H4 (cell line): ENCODE measurements around the gene GNA12. TPM values are rescaled to one million over a fixed set of nuclear protein-coding genes. Genes with fewer than 3 reads are reported as not detected.
"Not testable (repeated sequence)": the region's sequence is repeated elsewhere in the genome, so short reads cannot be mapped to it uniquely, and the experiment has no call there.

ENCODE experiments used
- DNase-seq: peaks from one replicate; pipeline ENCODE4 v3.0.0-alpha.2; 2015; ENCODE audit warnings: low spot score
- total RNA-seq: library from RNA; depleted of rRNA; stranded (reverse); fragments of >200 nt; shearing (Covaris generic); gene quantifications from 2 replicates; pipeline ENCODE4 v1.2.3, GENCODE V29; 2014

GNA12 gene
- total RNA-seq, 1 experiment from 2014 or later: 24.4 TPM

- no peak for DNase-seq
Measured at GRCh38 chr7:2713370-2713769, 130.7 kb downstream of the GNA12 start.

GRCh38 chr7:2711895-2712675 is 132.0 kb downstream of the GNA12 start:
- no peak for DNase-seq

DNA sequence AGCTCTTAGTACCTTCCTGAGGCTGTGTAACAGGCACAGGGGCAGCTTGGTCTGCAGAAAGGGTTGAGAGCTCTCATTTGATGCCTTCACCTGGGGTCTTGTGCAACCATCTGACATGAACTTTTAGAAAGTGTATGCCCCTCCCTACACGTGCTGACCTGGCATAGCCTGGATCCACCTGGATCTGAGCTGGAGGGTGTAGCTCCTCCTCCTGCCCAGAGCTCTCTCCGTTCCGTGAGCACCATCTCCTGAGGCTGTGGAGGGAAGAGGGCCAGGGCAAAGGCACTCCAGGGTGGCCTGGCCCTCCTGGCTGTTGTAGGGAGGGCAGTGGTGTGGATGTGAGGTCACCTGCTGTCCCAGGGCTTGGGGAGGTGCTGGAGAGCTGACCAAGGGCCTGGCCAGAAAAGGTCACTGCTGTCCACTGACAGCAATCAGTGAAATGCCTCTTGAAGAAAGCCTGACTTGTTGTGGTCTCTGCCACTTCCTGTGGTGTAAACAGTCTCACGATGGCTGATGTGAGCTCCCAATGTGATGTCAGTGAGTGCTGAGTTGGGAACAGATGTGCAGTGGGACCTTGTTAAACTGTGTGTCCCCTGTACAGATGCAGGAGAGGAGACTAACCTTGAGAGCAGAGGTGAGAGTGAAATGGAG is 133.1 kb downstream of the GNA12 start:
- DNase-seq: peak; percentile 69

DNA sequence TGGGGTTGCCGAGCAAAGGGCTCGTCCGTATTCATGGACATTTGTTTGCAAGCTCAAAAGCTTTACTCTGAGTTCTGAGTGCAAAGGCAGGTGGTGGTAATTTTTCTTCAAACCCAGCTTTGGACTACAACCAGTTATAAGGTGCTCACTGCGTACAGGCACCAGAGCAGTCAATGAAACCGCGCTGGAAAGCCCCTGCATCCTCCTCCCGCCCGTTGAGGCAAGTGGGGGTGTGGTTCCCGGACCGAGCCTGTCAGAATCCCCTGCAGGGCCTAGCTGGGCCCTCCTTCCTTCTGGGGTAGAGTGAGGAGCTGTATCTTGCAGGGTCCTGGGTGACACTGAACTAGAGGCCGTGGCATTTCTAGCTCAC is 133.8 kb downstream of the GNA12 start:
- DNase-seq: no peak

DNA sequence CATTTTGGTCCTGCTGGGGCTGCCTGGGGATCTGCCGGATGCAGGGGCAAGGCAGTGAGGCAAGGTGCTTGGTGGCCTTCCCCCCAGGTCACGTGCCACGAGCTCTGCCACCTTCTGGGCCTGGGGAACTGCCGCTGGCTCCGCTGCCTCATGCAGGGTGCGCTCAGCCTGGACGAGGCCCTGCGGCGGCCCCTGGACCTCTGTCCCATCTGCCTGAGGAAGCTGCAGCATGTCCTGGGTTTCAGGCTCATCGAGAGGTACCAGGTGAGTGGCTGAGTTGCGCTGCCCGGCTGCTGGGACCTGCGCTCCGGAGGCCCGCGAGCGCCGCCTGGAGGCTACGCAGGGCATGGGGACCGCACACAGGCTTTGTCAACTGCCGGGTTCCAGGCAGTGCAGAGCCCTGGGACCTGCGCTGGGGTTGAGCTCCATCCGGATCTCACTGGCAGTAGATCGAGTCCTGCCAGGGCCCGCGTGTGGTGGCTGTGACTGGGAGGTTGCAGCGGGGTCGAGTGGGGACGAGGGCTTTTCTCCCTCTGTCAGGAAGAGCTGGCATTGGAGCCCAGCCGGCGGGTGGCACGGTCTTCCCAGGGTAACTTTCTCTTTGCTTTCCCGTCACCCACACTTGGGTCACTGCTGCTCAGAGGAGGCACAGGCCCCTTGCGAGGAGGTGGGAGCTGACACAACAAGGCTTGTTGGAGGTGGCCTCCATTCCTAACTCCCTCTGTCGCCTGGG is 134.4 kb downstream of the GNA12 start:
- peak; percentile 62 for DNase-seq

- no peak for DNase-seq
Measured at GRCh38 chr7:2708547-2709310, 135.4 kb downstream of the GNA12 start.

DNA sequence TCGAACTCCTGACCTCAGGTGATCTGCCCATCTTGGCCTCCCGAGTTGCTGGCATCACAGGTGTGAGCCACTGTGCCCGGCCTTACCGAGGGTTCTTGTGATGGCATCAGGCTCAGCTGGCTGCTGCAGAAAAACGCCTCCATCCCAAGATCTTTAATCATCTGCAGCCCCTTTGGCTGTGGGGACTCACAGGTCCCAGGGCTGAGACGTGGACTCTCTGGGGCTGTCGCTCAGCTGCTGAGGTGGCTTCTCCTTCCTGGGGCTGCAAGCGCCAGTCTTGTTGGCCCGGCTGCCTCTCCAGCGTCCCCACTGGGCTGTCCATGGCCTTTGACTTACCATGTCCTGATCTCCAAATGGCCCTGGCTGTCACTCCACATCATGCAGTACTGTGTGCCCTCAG is 136.1 kb downstream of the GNA12 start:
- DNase-seq: no peak

- no peak for DNase-seq
Measured at GRCh38 chr7:2707481-2707880, 136.6 kb downstream of the GNA12 start.

GRCh38 chr7:2706685-2707126 is 137.4 kb downstream of the GNA12 start:
- DNase-seq: no peak

DNA sequence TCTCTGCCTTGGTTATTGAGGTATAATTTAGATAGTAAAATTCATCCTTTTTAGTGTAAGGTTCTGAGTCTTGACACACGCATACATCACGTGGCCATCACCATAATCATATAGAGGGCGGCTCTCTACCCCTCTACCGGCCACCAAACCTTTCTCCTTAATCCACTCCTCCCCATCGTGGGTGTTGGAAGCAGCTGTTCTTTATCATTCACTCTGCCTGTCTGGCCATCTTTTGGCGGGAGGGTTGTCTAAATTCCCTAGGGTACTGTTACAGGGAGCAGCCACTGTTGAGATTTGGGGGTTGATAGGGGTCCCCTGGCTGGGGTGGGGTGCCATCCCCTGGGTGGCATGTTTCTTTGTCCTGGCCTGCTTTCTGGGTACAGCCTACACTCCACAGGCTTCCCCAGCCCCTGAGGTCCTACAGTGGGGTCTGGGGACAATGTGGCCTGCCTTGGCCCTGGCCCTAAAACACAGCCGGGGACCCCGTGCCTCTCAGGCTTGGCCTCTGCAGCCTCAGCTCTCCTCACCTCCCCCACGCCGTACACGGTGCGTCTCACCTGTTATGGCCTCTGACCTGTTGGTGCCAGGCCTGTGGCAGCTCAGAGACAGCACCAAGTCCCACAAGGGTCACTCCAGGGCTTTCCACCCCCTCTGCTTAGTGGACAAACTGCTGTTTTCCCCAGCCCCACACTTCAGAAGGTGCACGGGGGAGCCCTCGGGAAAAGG is 138.6 kb downstream of the GNA12 start:
- no peak for DNase-seq

DNA sequence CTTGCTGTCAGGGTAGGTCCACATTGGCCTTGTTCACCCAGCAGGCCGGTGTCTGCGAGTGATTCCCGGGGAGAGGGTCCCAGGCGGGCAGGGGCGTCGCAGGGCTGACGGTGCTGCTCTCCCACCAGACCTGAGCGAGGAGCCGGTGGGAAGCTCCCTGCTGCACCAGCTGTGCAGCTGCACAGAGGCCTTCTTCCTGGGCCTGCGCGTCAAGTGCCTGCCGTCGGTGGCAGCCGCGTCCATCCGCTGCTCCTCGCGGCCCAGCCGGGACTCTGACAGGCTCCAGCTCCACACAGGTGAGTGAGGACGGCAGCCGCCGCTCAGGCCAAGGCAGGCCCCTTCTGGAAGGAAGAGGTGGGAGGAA is 141.5 kb downstream of the GNA12 start:
- DNase-seq: no peak

- DNase-seq: no peak
Measured at GRCh38 chr7:2701832-2702593, 142.1 kb downstream of the GNA12 start.

DNA sequence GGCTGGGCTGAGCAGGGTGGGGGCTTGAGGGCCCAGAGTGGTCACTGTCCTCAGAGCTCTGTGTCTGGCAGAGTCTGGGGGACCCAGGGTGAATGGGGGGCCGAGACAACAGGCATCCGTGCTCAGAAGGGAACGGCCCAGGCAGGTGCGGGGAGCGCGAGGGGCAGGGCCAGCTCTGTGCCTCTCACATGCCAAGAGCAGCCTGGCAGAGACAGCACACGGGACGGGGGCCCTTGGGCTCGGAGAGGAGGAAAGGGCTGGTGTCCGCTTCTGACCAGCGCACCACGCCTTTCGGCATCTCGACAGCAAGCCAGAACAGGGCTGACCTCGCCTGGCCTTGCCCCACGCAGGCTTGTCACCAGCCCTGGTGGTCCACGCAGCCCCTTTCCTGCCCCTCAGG is 142.7 kb downstream of the GNA12 start:
- DNase-seq: no peak

DNA sequence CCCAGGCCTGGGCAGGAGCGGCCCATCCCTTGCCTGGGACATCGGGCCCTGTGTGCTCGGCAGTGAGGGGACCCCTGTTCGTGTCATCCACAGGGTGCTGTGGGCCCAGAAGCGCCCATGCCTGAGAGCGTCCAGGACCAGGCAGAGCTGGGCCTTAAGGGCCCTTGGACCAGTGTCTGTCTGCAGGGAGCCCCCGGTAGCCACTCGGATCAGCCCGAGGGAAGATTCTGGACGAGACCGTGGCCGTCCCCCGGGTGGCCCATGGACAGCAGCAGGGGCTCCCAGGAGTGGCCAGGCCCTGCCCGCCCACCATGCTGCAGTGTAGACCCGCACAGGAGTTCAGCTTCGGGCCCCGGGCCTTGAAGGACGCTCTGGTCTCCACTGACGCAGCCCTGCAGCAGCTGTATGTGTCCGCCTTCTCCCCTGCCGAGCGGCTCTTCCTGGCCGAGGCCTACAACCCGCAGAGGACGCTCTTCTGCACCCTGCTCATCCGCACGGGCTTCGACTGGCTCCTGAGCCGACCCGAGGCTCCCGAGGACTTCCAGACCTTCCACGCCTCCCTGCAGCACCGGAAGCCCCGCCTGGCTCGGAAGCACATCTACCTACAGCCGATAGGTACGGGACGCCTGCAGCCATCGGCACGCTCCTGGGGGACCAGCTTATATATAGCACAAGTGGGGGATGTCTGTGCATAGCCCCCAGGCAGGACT is 143.8 kb downstream of the GNA12 start:
- DNase-seq: no peak

- no peak for DNase-seq
Measured at GRCh38 chr7:2699289-2699620, 144.9 kb downstream of the GNA12 start.

DNA sequence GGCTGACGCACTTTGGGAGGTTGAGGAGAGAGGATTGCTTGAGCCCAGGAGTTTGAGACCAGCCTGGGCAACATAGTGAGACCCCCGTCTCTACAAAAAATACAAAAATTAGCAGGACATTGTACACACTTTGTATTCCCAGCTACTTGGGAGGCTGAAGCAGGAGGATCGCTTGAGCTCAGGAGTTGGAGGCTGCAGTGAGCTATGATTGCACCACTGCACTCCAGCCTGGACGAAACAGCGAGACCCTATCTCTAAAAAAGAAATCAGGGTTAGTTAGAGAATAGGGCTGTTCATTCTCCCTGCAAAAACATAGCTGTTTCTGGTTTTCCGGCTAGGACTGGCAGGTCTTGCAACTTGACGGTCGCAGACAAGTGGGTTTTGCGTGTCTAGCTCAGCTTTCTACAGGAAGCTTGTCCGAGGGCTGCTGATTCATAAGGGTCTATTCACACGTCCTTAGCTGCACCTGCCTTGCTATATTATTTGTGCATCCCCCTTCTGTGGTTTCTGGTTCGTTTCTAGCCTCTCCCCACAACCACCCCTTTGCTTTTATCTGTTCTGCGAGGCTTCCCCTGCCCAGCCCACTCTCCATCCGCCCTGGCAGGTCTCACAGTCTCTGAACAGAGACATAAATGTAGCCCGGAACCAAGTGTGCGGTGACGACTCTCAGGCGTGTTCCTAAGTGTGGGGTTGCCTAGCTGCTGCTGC is 145.4 kb downstream of the GNA12 start:
- no peak for DNase-seq

DNA sequence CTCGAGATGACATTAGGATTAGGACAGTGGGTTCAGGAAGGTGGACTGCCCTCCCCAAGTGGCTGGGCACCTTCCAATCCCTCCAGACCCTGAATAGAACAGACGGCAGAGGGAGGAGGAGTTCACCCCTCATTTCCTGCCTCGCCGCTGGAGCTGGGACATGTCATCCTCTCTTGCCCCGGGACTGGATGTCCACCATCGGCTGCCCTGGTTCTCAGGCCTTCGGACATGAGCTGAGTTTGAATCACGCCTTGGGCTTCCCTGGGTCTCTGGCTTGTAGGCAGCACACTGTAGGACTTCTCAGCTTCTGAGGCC is 150.0 kb downstream of the GNA12 start:
- DNase-seq: not testable (repeated sequence)

DNA sequence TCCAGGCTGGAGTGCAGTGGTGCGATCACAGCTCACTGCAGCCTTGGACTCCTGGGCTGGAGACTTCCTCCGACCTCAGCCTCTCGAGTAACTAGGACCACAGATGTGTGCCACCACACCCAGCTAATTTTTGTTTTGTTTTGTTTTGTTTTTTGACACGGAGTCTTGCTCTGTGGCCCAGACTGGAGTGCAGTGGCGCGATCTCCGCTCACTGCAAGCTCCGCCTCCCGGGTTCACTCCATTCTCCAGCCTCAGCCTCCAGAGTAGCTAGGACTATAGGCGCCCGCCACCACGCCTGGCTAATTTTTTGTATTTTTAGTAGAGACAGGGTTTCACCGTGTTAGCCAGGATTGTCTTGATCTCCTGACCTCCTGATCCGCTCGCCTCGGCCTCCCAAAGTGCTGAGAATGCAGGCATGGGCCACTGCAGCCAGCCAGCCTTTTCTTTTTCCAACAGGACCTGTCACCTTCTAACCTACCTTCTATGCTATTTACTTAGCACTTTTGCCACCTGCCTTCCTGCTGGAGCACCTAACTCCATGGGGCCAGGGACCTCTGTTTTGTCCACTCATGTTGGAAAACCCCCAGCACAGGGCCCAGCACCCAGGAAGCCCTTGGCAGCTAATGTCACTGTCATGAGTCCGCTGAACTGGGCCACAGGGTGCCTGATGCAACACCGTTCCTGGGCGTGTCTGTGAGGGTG is 150.5 kb downstream of the GNA12 start:
- DNase-seq: not testable (repeated sequence)

DNA sequence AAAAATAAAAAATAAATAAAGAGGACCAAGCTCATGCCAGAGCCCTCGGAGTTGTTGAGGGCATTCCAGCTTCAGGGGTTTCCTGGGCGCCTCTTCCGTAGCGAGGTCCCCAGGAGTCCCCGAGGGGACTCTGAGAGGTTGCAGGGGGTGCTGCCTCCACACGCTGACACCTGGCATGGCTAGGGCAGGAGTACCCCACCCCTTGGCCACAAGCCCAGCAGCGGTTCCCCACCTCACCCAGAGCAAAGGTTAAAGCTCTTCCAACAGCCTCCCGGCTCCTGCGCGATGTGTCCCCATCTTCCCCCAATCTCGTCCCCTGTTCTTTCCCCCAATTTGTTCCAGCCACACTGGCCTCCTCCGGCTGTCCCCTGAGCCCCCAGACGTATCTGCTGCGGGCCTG is 151.6 kb downstream of the GNA12 start:
- no peak for DNase-seq
